Kidney glomerular epithelial cell (primary cell): ENCODE measurements around the gene DRGX.

Experiments
- DNase-seq: peaks from one replicate; lab custom pipeline; 2025; lab: John Stamatoyannopoulos, UW

DRGX gene

GRCh38 chr10:49407552-49408137 is 11.8 kb upstream of the DRGX start:
- peak; percentile 44 for DNase-seq

- no peak for DNase-seq
Observed at GRCh38 chr10:49407151-49407550, 11.3 kb upstream of the DRGX start.

GRCh38 chr10:49404321-49404878 is 8.5 kb upstream of the DRGX start:
- DNase-seq: no peak

DNA sequence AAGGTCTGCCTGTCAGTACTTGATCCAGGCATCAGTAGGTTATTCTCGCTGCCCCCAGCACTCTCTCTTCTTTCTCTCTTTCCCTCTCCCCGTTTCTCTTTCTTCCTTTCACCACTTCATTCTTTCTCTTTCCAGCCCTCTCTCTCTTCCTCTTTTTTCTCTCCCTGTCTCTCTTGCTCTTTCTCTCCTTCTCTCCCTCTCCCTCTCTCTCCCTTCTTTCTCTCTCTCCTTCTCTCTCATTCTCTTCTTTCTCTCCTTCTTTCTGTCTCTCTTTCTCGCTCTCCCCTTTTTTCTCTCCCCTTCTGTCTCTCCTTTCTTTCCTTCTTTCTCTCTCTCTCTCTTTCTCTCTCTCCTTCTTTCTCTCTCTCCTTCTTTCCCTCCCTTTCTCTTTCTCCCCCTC is 7.5 kb upstream of the DRGX start:
- no peak for DNase-seq

DNA sequence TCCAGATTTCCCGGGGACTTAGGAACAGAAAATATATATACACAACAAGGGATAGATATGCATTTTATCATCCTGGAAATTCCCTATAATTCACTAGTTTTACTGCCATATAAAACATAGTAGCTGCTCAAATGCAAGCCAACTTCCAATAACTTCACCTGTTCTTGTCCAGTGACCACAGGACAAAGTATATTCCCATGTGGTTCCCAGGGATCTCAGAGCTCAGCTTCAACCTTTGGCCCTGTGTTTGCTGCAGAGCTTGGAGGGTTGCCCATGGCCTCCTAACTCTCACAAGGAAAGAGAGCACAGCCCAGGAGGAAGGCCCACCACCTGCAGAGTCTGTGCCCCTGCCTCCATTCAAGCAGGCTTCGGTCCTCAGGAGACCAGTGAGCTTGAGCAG is 4.5 kb upstream of the DRGX start:
- no peak for DNase-seq

DNA sequence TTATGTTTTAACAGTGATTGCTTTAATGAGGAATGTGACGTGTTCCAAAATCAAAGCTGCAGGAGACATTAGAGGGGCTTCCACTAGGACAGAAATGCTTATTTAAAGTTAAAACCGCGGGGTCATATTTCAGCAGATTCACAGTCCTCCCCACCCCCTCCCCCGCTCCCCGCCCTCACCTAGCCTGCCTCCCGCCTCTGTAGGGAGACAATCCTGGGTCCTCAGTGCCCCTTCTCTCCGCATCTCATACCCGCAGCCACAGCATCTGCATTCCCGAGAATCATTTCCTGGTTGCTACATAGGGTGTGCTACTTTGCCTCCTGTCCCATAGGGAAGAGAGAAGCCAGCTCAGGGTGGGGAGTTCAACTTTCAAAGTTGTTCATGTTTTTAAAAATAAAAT is 3.1 kb upstream of the DRGX start:
- DNase-seq: no peak

DNA sequence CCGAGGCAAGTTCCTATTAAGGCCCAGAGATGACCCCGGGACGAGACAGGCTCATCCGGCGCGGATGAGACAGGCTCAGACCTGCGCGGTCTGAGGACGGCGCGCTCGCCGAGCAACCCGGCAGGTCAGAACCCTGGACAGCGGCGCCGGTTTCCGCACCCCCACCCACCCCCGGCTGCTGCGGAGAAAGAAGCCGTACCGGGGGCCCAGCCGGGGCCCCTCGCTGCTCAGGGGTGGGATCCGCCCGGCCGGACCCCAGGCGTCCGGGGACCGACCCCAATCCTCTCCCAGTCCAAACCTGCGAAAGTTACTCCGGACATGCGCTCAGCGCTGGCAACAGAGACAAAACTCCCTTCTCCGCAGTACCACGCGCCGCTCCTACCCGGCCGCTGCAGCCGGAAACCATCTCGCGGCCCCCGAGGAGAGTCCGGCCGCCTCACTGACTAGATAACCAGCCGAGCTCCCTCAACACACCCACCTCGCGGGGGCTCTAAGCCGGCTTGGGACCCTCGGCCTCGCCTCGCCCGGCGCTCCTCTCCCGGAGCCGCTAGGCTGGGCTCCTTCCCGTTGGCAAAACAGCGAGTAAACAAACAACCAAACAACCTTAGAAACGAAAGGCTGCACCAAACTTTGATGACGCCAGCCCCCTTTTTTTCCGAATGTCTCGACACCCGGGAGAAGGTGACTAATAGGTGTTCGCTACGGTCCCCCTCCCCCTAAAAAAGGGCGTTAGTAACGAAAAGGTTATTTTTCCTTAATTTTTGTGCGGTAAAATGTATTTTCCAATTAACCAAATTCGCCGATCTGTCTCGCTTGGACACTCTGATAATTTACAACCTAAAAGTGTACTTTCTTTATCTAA is 2.3 kb upstream of the DRGX start:
- DNase-seq: peak; percentile 45

DNA sequence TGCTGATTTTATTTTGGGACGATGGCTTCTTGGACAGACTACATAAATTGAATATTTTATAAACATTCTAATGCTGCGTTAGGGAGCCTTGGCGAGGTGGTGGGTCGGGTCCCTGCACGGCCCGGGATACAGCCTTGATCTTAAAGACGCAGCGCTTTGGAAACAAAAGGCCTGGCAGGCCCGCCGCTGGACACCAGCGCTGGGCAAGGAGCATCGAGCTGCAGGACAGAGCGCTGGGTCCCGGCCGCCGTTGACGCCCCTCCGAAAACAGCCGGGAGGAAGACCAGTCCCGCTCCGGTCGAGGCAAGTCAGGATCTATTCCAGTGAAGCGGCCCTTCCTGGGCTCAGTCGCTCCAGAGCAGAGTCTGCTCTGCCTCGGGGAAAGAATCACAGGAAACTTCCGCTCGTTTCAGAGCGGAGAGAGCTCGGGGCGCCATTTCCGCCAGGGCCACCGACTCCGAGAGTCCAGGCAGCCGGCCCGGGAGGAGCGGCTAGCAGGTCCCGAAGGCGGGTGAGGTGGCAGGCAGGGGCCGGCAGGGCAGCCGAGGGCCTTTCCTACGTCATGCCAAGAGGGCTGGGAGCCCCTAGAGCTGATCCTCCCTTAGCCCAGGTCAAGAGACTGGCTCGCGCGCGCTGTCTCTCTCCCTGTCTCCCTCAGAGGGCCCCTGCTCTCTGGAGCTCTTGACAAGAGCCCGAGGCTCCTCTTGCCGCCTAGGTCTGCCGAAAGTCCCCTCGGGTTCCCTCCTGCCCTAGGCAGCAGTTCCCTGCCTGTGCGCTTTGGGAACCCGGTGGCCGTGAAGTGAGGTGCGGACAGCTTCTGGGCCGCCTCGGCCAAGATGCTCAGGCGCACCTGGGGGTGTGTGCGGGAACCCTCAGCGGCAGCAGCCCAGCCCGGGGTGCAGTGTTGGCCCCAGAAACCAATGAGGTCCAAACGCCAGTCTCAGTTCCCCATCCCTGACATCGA is 1.4 kb upstream of the DRGX start:
- DNase-seq: no peak

GRCh38 chr10:49396666-49396999 is 744 bp upstream of the DRGX start:
- DNase-seq: no peak

DNA sequence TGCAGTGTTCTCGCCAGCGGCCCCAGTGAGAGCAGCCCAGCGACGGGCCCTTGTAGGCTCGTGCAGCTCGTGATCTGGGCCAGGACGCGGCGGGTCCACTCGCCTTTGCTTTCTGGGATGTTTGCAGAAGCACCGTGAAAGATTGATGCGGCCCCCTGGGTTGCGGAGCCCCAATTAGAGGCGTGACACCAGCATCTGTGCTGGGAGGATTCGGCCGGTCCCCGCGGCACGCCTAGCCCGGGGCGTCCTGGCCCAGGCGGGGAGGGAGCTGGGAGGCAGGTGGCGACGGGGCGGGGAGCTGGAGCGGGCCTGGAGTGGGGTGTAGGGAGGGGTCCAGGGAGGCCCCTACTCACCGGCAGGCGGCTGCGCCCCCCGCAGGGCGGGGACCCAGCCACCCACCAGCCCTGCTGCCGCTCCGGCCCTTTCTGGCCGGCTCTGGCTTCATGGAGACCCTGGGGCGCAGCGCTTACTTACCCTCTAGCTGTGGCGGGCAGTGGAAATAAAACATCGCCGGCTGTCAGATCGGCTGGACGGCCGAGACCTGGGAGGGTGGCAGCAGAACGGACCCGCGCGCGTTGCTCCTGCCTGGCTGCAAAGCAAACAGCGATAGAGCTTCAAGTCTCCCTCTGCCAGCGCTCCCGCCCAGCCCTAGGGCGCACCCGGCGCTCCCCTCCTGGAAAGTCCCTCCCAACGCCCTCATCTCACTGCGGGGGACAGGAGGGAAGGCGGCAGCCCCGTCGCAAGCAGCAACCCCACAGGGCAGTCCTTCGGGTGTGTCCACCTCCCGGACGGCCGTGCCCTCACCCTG is 752 bp downstream of the DRGX start:
- no peak for DNase-seq

DNA sequence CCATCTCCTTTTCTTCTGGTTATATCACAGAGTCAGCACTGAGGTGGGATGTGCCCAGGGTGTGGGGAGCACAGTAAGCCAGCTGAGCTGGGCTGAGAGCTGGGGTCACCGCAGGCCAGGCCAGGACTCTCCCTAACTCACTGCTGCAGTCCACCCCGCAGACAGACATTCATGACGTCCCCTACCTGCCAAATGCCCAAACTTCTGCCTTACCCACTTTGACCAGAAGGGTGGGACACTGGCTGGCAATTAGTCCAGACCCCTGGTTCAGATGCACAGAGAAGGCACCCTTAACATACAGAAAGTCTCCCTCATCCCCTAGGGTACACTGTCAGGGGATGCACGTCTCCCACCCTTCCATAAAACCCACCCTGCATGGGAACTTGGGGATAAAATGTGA is 2.1 kb downstream of the DRGX start:
- DNase-seq: no peak

DNA sequence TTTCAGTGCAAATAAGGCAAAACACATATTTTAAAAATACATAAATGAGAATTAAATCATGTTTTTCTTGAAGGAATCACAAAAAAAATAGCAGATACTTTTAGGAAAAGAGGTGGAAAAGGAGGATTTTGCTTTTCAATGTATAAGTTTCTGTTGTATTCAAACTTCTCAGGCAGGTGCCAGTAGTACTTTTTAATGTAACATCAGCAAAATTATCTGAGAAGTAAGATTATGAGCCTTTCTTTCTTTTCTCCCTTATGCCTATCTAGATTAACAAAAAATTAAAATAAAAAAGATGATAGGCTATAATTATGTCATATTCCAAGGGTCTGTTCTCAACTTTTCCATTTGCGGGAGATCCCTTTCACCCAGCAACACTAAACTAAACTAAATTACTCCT is 2.6 kb downstream of the DRGX start:
- no peak for DNase-seq

DNA sequence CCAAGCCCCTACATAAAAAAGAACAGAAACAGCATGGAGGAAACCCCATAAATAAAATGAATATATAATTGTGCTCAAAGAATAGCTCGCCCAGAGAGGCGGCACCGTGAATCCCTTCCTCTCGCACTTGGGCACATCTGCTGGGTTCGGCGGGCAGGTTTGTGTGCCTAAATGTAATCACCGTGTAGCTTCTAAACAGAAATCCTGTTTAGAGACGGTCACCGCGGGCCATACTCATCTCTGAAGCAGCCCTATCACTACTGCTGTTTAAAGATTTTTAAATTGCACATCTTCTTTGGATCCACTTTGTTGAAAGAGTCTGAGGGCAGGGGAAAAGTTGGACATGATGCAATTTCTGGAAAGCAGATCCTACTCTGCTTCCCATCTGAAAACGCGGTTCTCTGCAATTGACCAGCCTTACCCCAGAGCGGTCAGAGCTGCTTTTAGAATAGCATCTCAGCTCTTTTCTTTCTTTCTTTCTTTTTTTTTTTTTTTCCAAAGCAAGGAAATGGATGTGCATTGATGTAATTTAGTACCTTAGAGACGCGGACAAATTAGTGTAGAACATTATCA is 6.4 kb downstream of the DRGX start:
- DNase-seq: no peak

DNA sequence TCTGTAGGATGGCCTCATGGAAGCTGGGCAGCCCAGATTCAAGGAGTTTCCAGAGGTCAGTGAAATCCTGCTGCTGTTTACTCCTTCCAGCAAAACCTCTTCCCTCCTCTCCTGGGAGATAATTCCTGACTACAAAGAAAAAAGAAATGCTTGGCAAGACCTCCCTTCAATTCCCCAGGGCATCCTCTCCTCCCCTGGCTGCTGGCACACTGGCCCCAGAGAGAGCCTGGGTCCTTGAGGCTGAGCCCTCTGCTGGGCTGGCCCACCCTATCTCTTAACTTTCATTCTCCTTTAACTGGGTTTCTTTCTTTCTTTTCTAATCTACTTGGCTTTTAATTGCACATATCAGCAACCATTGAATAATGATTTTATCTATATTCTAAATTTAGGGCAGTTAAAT is 7.7 kb downstream of the DRGX start:
- no peak for DNase-seq

DNA sequence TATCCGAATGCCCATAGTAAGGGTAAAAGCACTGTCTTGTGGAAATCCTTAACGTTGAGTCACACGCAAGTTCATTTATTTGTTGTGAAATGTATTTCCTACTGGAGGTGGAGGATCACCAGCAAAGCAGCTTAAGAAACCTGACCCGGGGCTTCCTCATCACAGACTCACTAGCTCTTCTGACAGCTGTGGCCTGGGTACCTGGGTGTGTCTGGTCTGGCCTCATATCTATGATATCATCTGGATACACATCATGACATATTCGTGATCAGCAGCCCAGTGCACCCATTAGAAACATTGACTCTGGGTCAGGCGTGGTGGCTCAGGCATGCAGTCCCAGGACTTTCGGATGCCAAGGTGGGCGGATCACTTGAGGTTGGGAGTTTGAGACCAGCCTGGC is 8.8 kb downstream of the DRGX start:
- DNase-seq: no peak

DNA sequence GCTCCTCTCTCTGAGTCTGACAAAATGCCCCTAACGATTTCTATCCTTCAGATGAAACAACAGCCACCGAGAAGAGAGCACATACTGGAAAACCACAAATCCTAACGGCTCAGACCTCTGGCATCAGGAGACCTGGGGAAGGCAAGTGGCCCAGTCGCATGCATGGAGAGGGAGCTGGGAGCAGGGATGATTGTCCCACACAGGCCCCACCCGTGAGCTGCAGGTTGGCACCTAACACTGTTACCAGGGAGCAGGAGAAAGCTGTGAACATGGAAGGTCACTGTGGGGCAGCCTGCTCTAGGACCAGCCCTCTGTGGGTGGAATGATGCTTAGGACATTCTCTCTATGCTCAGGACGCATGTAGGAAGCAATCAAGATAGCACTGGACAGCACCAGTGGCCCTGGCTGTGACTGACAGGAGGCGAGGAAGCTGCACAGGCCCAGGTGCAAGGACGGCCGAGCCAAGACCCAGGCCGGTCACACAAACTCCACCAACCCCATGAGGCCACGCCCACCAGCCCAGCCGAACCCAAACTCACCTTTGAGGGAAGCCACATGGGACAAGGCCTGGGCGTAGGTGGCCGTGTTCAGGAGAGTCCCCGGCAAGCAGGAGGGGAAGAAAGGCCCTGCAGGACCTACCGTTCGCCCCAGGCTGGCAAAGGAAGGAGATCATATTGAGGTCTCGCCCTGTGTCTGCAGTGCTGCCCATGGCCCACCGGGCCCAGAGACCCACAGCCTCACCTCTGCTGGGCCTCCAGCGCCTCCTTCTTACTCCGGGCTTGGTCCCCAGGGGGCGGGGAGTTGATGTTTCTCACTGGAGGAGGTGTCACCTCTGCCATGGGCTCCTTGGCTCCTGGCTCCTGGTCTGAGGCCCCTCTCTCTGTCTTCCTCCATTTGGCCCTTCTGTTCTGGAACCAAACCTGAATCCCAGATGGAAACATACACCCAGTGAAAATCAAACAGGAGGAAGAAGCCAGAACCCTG is 9.7 kb downstream of the DRGX start:
- DNase-seq: no peak

DNA sequence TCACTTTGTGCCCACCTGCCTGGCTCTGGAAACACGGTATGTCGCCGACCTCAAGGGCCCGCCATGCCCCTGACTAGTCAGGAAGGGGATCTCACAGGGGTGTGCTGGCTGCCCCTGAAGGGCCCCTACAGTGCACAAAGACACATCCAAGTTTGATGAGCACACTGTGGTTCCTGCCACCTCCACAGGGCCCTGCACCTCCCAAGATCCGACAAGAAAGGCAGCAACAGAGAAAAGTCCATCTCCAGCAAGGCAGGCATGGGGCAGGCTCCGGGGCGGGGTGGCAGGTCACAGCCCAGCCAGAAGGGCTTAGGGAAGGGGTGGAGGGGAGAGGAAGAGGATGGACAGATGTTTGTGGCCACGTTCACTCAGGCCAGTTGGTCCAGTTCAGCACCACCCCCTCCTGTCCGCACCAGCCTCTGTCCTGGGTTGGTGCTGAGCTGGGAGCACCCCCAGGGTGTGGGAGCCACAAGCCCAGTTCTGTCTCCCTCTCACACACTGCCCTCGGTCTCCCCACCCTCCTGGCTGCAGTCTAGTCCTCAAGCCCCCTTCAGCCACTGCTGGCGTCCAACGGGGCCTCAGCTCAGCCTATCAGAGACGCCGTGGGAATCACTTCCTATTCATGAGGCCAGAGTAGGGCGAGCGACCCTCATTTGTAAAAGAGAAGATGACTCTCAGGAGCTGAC is 11.5 kb downstream of the DRGX start:
- DNase-seq: no peak

- DNase-seq: no peak
Observed at GRCh38 chr10:49383853-49384252, 12.0 kb downstream of the DRGX start.

GRCh38 chr10:49382826-49383225 is 13.1 kb downstream of the DRGX start:
- DNase-seq: no peak
